ENCODE measurements around the gene TRIP4.

Gene TRIP4

GRCh38 chr15:64500695-64501395, 113.2 kb downstream of the TRIP4 start:
- no peaks in the 10 kb centered on the region for H3K36me3 ChIP-seq (ENCODE audit: insufficient read depth)
- peaks cover 79% of the 10 kb centered on the region for H3K4me1 ChIP-seq (ENCODE audit: low read depth, poor library complexity, severe bottlenecking)
- H3K9ac ChIP-seq, result no peak overlapping the region
- H3K4me3 ChIP-seq (IDR thresholded peaks at IDR 0.05; ENCODE audit: insufficient read depth, low read depth, low read length), result no peak overlapping the region
- no peak for TF ChIP-seq CTCF (conservative IDR thresholded peaks at IDR 0.05; ENCODE audit: low read depth, low read length)
- no peaks in the 10 kb centered on the region for H3K27me3 ChIP-seq (ENCODE audit: insufficient read depth, low read depth)
- no peak overlapping the region for H2AFZ ChIP-seq (ENCODE audit: low read depth)
- H4K20me1 ChIP-seq (ENCODE audit: insufficient read depth), result no peaks in the 10 kb centered on the region; the same call in 1 of the 2 replicates
- H3K4me2 ChIP-seq, result no peak overlapping the region
- H3K27ac ChIP-seq, result peak overlapping the region; percentile 4; the same call in 1 of the 2 replicates
- H3K79me2 ChIP-seq (ENCODE audit: insufficient read depth, low read depth), result peaks cover 60% of the 10 kb centered on the region

- Histone ChIP-seq H3K27ac (peak overlapping the region; percentile 4; the same call in 1 of the 2 replicates), H3K9ac (no peak overlapping the region), H3K4me2 (no peak overlapping the region), H2AFZ (ENCODE audit: low read depth) (no peak overlapping the region), H3K79me2 (ENCODE audit: insufficient read depth, low read depth) (peaks cover 55% of the 10 kb centered on the region), H3K36me3 (ENCODE audit: insufficient read depth) (no peaks in the 10 kb centered on the region), H3K4me1 (ENCODE audit: low read depth, poor library complexity, severe bottlenecking) (peaks cover 81% of the 10 kb centered on the region), H4K20me1 (ENCODE audit: insufficient read depth) (no peaks in the 10 kb centered on the region; the same call in 1 of the 2 replicates), H3K4me3 (IDR thresholded peaks at IDR 0.05; ENCODE audit: insufficient read depth, low read depth, low read length) (no peak overlapping the region), H3K27me3 (ENCODE audit: insufficient read depth, low read depth) (no peaks in the 10 kb centered on the region)
- no peak for TF ChIP-seq CTCF (conservative IDR thresholded peaks at IDR 0.05; ENCODE audit: low read depth, low read length)
These were observed 113.7 kb downstream of the TRIP4 start for GRCh38 chr15:64501396-64501715.

GRCh38 chr15:64502151-64502550, 114.5 kb downstream of the TRIP4 start:
- no peaks in the 10 kb centered on the region for H3K27me3 ChIP-seq (ENCODE audit: insufficient read depth, low read depth)
- no peak overlapping the region for H3K9ac ChIP-seq
- H3K36me3 ChIP-seq (ENCODE audit: insufficient read depth), result no peaks in the 10 kb centered on the region
- no peak overlapping the region for H3K4me3 ChIP-seq (IDR thresholded peaks at IDR 0.05; ENCODE audit: insufficient read depth, low read depth, low read length)
- H3K4me2 ChIP-seq, result no peak overlapping the region; the same call in 1 of the 2 replicates
- H2AFZ ChIP-seq (ENCODE audit: low read depth), result no peak overlapping the region
- no peak for TF ChIP-seq CTCF (conservative IDR thresholded peaks at IDR 0.05; ENCODE audit: low read depth, low read length)
- H3K79me2 ChIP-seq (ENCODE audit: insufficient read depth, low read depth), result peaks cover 52% of the 10 kb centered on the region; the same call in 1 of the 2 replicates
- peaks cover 83% of the 10 kb centered on the region for H3K4me1 ChIP-seq (ENCODE audit: low read depth, poor library complexity, severe bottlenecking)
- H3K27ac ChIP-seq, result peak overlapping the region; percentile 4; the same call in 1 of the 2 replicates
- no peaks in the 10 kb centered on the region; the same call in 1 of the 2 replicates for H4K20me1 ChIP-seq (ENCODE audit: insufficient read depth)

GRCh38 chr15:64502551-64502950, 114.9 kb downstream of the TRIP4 start:
- Histone ChIP-seq H4K20me1 (ENCODE audit: insufficient read depth) (no peaks in the 10 kb centered on the region; the same call in 1 of the 2 replicates), H2AFZ (ENCODE audit: low read depth) (no peak overlapping the region), H3K79me2 (ENCODE audit: insufficient read depth, low read depth) (peaks cover 51% of the 10 kb centered on the region; the same call in 1 of the 2 replicates), H3K27me3 (ENCODE audit: insufficient read depth, low read depth) (no peaks in the 10 kb centered on the region), H3K36me3 (ENCODE audit: insufficient read depth) (no peaks in the 10 kb centered on the region), H3K9ac (no peak overlapping the region), H3K4me1 (ENCODE audit: low read depth, poor library complexity, severe bottlenecking) (peaks cover 83% of the 10 kb centered on the region), H3K27ac (peak overlapping the region; percentile 9; the same call in 1 of the 2 replicates), H3K4me3 (IDR thresholded peaks at IDR 0.05; ENCODE audit: insufficient read depth, low read depth, low read length) (no peak overlapping the region), H3K4me2 (no peak overlapping the region; the same call in 1 of the 2 replicates)
- no peak for TF ChIP-seq CTCF (conservative IDR thresholded peaks at IDR 0.05; ENCODE audit: low read depth, low read length)

Measured in KMS-11 (cell line).